HTR-8/SVneo (cell line): Measurements from ENCODE around the gene KRTAP23-1.
A peak's percentile ranks its signal among the peaks of the same experiment; 100 is the strongest.

ENCODE experiments used
- DNase-seq: peaks from one replicate; pipeline ENCODE4 v3.0.0; 2011; ENCODE audit warnings: low spot score, mixed read lengths; ENCODE audit not compliant: insufficient read length
- FAIRE-seq: peaks from 2 replicates; lab custom pipeline; 2011; peaks lifted over from hg19 to GRCh38; lab: Jason Lieb, UNC

Gene KRTAP23-1, protein sequence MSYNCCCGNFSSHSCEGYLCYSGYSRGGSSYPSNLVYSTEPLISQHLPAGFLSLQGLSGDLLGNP

GRCh38 chr21:30348506-30348905 lies at the start of gene KRTAP23-1:
Gene KRTAP23-1, minus strand, starts transcription at chr21:30348606. Its CDS starts 0 bp downstream, at chr21:30348606.
- FAIRE-seq (no peak), DNase-seq (no peak)

- no peak for DNase-seq
- no peak for FAIRE-seq
Measured at GRCh38 chr21:30395731-30396130, 47.3 kb upstream of the KRTAP23-1 start, which contains the start of gene KRTAP13-1. Gene KRTAP13-1, plus strand, starts transcription at chr21:30396031. Its CDS starts 56 bp downstream, at chr21:30396087.

DNA sequence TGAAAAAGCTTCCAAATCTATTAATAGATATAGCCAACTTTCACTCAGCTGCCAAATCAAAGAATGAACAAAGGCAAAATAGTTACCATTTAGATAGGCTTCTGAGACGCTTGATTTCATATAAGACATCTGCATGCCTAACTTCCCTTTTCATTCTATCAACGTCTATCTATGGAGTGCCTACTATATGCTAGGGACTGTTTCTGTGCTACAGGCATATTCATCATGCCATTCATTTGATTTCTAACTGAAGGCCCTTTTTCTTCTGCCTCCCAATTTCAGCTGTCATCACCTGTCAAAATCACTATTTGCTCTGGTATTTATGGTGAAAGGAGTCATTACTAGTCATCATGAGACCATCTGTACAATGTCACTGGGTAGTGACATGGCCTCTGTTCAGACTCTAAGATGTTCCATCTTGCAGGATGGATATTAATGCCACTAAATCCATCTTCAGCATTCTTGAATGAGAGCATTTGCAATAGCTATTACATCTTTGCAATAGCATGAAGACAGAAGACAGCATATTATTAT lies 43.2 kb upstream of the KRTAP23-1 start:
- FAIRE-seq: no peak

GRCh38 chr21:30382201-30382600 lies 33.8 kb upstream of the KRTAP23-1 start:
- no peak for DNase-seq
- no peak for FAIRE-seq

More for the DNA sequence above, 43.2 kb upstream of the KRTAP23-1 start:
- DNase-seq: no peak

- FAIRE-seq (no peak), DNase-seq (no peak)
Measured at GRCh38 chr21:30372139-30372770, 23.8 kb upstream of the KRTAP23-1 start, which contains the start of gene KRTAP13-2. Gene KRTAP13-2, minus strand, starts transcription at chr21:30372271. Its CDS starts 58 bp downstream, at chr21:30372213.

DNA sequence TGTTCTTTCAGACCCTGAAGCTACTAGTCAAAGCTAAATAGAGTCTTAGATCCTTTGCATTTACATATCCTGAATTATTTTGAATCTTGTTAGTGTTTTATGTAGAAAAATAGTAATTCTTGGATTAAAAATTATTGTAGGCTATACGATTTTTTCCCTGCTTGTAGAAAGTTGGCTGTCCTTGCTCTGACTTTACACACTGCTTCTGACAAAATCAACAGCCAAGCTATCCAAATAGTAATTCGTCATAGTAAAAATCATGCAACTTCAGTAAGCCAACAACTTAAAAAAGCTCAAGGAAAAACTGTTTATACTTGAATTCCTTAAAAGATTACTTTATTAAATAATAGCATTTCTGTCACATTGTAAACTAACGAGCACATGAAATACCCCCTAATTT lies 7.5 kb upstream of the KRTAP23-1 start:
- FAIRE-seq: no peak
- DNase-seq: no peak

DNA sequence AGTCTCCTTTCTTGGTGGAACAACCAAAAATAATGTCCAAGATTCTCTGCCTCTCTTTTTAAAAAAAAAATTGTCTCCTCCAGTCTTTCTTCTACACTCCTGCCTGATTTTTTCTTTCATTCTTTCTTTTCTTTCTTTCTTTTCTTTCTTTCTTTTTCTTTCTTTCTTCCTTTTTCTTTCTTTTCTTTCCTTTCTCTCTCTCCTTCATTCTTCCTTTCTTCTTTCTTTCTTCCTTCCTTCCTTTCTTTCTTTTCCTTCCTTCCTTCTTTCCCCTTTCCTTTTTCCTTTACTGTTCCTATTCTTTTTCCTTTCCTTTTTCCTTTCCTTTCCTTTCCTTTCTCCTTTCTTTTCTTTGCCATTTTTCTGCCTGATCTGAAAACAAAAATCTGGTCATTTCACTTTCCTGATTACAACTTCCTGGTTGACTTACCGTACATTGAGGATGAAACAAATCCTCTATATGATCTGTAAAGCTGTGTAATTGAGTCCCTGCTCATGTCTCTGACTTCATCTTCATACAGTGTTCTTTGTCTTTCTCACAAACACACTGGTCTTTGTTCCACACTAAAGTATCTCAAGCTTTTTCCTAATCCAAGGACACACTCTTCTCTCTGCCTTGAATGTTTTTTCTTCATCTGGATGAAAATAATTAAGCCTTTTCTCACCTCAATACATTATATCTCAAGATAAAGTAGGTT lies 6.1 kb upstream of the KRTAP23-1 start:
- DNase-seq (no peak), FAIRE-seq (no peak)

DNA sequence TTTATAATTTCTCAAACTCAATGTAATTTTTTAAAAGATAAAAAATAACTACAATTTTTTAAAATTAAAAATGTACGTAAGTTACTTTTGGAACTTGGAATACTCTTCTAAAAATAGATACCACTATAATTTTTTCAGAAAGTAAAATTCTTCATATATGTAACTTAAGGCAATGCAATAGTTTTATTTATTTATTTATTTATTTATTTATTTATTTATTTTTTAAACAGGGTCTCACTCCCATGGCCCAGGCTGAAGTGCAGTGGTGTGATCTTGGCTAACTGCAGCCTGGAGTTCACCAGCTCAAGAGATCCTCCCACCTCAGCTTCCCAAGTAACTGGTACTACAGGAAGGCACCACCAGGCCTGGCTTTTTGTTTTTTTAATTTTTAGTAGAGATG lies 3.1 kb upstream of the KRTAP23-1 start:
- FAIRE-seq (no peak), DNase-seq (no peak)

- FAIRE-seq: no peak
Measured at GRCh38 chr21:30349572-30349971, 1.2 kb upstream of the KRTAP23-1 start.

DNA sequence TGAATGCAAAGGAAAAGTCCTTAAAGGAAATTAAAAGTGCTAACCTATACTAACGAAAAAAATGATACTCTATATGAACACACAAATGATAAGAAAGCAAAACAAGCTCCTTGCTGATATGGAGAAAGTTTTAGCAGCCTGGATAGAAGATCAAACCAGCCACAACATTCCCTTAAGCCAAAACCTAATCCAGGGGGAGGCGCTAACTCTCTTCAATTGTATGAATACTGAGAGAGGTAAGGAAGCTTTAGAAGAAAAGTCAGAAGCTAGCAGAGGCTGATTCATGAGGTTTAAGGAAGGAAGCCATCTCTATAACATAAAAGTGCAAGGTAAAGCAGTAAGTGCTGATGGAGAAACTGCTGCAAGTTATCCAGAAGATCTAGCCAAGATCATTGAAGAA lies 3.4 kb downstream of the KRTAP23-1 start:
- DNase-seq (no peak), FAIRE-seq (no peak)

More at GRCh38 chr21:30349572-30349971, 1.2 kb upstream of the KRTAP23-1 start:
- DNase-seq: no peak

DNA sequence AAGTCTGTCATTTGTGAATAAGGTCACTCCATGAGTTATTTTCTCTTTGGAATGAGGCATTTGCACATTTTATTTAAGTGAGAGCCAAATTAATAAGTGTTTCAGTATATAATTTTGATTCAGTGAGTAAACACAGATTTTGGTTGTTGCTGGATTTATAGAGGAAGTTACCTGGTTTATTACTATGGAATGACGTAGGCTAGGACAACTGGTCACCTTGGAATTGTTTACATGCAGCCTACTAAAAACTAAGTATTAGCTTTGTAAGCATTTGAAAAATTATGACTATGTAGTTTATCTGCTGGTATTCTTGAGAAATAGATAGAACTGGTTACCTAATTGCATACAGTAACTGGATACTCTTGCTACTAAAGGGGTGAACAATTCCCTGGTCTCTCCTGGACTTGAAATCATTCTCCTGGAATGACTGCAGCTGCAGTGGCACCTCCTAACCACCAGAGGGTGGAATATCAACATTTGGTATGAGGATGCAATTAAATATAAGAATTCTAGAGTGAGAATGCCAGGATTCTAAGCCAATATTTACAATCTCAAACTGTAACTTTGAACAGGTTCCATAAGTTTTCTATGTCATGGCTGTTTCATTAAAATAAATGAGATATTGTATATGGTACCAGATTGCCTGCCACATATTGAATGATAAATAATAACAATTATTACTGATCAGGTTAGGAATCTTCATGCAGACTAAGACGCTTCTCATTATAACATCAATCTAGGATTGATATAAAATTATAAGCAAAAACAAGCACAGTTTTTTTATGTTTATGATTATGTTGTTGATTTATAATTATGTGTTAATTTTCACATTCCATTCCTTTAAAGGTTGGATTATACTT lies 7.5 kb downstream of the KRTAP23-1 start:
- FAIRE-seq (no peak), DNase-seq (peak; percentile 10)

DNA sequence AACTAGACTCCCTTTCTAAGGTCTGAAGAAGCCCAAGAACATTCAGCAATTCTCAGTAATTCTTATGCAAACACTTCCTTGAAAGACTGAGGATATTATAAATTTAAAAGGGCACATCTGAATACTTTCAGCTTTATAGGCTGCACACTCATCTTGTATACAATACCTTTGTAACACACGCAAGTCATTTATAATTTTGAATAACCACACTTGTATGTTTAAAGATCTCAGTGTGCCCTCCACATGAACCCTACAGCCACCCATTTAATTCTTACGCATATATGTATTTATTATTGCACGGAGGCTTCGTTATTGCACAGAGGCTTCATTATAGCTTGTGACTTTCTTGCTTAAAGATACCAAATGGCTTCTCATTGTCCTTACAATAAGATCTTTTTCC lies 9.7 kb downstream of the KRTAP23-1 start:
- no peak for DNase-seq
- FAIRE-seq: no peak

DNA sequence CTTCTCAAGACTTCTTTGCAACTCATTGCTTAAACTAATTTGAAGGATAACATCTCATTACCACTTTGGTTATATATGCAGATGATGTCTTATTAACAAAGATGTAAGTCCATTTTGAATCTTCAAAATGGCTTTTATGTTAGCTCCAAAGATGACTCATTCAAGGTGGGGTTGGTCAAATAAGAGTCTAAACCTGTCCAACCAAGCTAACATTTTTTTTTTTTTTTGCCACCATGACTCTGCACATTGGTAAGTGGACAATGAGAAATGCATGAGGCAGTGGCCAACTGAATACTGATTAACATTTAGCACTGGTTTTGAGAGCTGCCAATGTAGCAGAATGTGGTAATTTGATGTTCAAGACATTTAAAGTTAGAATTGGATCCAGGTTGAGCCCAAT lies 10.6 kb downstream of the KRTAP23-1 start:
- no peak for FAIRE-seq
- DNase-seq: no peak

DNA sequence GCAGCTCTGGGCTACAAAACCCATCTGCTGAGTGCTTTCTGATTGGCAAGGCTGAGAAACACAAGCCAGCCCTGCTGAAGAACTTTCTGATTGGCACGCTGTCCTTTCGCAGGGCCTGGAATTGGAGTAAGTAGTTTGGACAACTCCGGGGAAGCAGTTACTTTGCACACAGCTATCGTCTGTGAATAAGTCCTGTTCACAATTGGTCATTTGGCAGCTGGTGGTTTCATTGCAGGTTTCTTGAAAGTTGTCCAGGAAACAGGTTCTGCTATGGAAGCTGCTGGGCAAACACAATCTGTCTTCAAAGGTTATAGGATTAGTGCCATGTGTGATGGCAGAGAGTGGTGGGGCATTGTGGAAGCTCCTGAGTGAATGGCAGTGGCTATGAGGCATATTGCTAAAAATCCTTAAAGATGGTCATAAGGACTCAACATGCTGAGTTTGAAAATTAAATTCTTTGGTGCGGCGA lies 11.1 kb downstream of the KRTAP23-1 start, which contains the start of gene KRTAP27-1:
Gene KRTAP27-1 (minus strand): TSS at position 419 of the 469 bp plus-strand sequence. CDS start 26 bp downstream, at position 393.
- FAIRE-seq (no peak), DNase-seq (no peak)

GRCh38 chr21:30336596-30336995 lies 11.8 kb downstream of the KRTAP23-1 start:
- DNase-seq (no peak), FAIRE-seq (no peak)

GRCh38 chr21:30333736-30334135 lies 14.7 kb downstream of the KRTAP23-1 start:
- FAIRE-seq: no peak

DNA sequence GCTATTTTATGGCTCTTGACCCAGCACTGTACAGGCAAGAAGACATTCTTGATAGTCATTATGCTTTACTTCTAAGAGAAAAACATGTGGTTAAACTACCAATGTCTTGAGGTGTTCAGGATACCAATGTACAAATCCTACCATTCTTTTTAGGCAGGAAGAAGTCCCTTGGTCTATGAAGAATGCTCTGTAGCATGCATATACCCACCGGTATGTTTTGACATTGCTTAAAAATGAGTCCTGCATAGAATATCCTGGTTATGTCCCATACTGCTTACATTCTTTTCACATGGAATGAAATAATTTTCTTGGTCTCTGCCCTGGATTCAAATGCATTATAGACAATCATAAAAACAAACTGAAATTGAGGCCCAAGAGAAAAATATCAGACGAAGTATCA lies 15.7 kb downstream of the KRTAP23-1 start:
- FAIRE-seq (no peak), DNase-seq (no peak)

More at GRCh38 chr21:30333736-30334135, 14.7 kb downstream of the KRTAP23-1 start:
- DNase-seq: no peak

- no peak for DNase-seq
- FAIRE-seq: no peak
Measured at GRCh38 chr21:30329203-30329875, 19.1 kb downstream of the KRTAP23-1 start.

- DNase-seq: no peak
- FAIRE-seq: no peak
Measured at GRCh38 chr21:30326390-30326789, 22.0 kb downstream of the KRTAP23-1 start.
